Endodermal cell (in vitro differentiated cells): ENCODE data around the gene RALGPS1. TPM values are rescaled to one million over a fixed set of nuclear protein-coding genes. Genes with fewer than 3 reads are reported as not detected.
A peak's percentile ranks its signal among the peaks of the same experiment; 100 is the strongest.

Experiments
- DNase-seq: peaks from one replicate; pipeline ENCODE4 v3.0.0-alpha.2; 2017
- H3K27ac ChIP-seq: 2 replicates; pipeline ENCODE4 v1.5.1; 2013; ENCODE audit warnings: mild to moderate bottlenecking, low read depth, low read length, moderate library complexity
- H3K27me3 ChIP-seq: 2 replicates; pipeline ENCODE4 v1.6.1; 2013; ENCODE audit warnings: mild to moderate bottlenecking, low read length, moderate library complexity; ENCODE audit not compliant: insufficient read depth, control insufficient read depth, poor library complexity, severe bottlenecking
- H3K36me3 ChIP-seq: 2 replicates; pipeline ENCODE4 v1.7.0; 2013; ENCODE audit warnings: mild to moderate bottlenecking, low read length, moderate library complexity; ENCODE audit not compliant: control insufficient read depth, insufficient read depth
- H3K4me1 ChIP-seq: one replicate; pipeline ENCODE4 v1.7.0; 2013; ENCODE audit warnings: low read length; ENCODE audit not compliant: control insufficient read depth, insufficient read depth
- H3K4me3 ChIP-seq: 2 replicates; pipeline ENCODE4 v1.5.1; 2013; ENCODE audit warnings: mild to moderate bottlenecking, low read length, moderate library complexity
- H3K9ac ChIP-seq: 2 replicates; pipeline ENCODE4 v1.6.1; 2013; ENCODE audit warnings: mild to moderate bottlenecking, low read length, moderate library complexity; ENCODE audit not compliant: poor library complexity, severe bottlenecking; ENCODE audit errors: extremely low read depth
- H3K9me3 ChIP-seq: 2 replicates; pipeline ENCODE4 v1.6.1; 2013; ENCODE audit warnings: mild to moderate bottlenecking, low read length, moderate library complexity; ENCODE audit not compliant: control insufficient read depth
- H3K27ac Mint-ChIP-seq: 2 replicates; pipeline ENCODE4 v1.8.0; 2020; ENCODE audit warnings: mixed read lengths
- H3K27me3 Mint-ChIP-seq: 2 replicates; pipeline ENCODE4 v1.8.0; 2021; ENCODE audit warnings: mild to moderate bottlenecking, mixed read lengths; ENCODE audit not compliant: insufficient read depth
- H3K36me3 Mint-ChIP-seq: 2 replicates; pipeline ENCODE4 v1.8.0; 2020; ENCODE audit warnings: low read depth, mixed read lengths
- H3K4me1 Mint-ChIP-seq: 2 replicates; pipeline ENCODE4 v1.8.0; 2020; ENCODE audit warnings: mixed read lengths
- H3K4me3 Mint-ChIP-seq: 2 replicates; pipeline ENCODE4 v1.8.0; 2020; ENCODE audit warnings: mild to moderate bottlenecking, moderate library complexity, mixed read lengths
- H3K9me3 Mint-ChIP-seq: 2 replicates; pipeline ENCODE4 v1.8.0; 2020; ENCODE audit warnings: mild to moderate bottlenecking, mixed read lengths
- WGBS, 2 experiments: methylation state at CpG; one replicate each; pipeline versions ENCODE4 v1.1.5 to v1.1.7; 2013; ENCODE audit warnings: missing lambda C conversion rate in 2 of 2, mixed read lengths in 1 of 2; ENCODE audit not compliant: insufficient coverage in 1 of 2, insufficient read length in 1 of 2; 5-methylcytosine and 5-hydroxymethylcytosine counted together
- total RNA-seq, 2 donors: library from RNA; stranded (reverse); fragmentation: NEBNext Ultra II Directional in 1 of 2; extraction: Animal tissue kit (Norgen Biotek cat#: 25700) in 1 of 2; gene quantifications; 2 replicates in 1 of 2; 3 replicates in 1 of 2; pipeline ENCODE4 v1.2.1, GENCODE V29; 2021
- TF ChIP-seq, protein P1 (sequence below): fragments of 200-600 bp; sonication (generic); conservative IDR thresholded peaks from 2 replicates; pipeline ENCODE4 v1.5.0; 2021; ENCODE audit warnings: antibody characterized with exemption, mild to moderate bottlenecking

RALGPS1 gene
- total RNA-seq, 2 donors from 2014 or later, result 23.3 to 25.0 TPM

DNA sequence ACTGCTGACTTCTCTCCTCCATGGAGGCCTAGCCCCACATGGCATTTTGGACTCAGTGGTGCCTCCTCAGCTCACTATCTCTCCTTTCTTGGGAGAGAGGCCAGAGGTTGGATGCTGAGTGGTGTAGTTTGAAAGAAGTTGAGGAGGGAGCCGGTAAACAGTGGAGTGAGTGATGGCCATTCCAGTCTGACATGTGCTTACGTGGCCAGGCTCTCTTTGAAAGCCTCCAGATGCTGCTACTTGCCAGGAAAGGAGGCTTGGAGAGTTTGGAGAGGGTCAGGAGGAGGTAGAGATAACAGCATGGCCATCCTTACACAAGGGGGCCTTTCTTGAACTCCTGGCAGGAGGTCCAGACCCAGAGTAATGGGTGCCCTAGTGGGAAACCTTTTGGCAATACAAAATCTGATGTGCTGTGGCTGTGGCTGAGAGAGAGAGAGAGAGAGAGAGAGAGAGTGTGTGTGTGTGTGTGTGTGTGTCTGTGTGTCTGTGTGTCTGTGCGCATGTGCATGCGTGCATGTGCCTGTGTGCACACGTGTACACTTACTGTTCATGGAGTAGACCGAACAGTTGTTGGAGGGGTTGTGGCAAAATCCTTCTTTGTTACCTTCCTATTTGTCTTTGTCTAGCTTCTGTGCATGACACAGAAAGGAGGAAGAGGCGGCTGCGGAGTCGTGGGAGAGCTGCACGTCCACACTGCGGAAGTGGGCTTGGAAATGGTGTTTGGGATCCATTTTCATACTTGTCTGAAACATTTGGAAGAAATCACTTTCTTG, 37.8 kb downstream of the RALGPS1 start:
- DNase-seq, result no peak

DNA sequence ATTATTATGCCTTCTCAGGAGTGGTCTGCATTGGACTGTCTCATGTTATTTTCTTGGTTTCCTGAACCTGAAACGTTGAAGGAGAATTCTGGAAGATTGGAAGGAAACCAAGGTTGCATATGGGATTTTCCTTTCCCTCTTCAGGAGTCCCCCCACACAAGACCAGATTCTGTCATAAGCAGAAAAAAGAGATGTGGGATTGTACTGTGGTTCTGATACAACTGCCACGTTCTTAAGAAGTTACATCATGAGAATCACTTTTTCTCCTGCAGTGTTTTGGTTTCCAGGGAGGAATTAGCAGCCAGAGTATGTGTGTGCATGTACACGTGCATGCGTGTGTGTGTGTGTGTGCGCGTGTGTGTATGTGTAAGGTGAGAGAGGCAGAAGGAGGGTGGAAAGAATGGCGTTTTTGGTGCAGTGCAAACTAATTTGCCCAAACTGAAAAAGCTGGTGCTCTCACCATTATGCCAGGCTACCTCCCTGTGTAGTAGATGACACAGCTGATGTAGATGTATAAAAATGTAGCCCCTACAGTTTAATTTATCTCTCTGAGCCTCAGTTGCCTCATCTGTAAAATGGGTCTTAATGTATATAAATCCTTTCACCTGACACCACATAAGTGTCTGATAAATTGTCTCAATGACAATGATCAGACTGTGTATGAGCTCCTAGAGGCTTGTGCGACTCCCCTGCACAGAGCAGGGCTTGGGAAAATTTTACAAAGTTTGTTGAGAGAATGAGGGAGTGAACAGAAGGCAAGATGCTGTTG, 38.6 kb downstream of the RALGPS1 start:
- Mint-ChIP-seq H3K36me3 (no peaks in the 10 kb centered on the region), H3K27ac (no peak overlapping the region), H3K27me3 (no peaks in the 10 kb centered on the region), H3K9me3 (no peaks in the 10 kb centered on the region), H3K4me3 (no peak overlapping the region), H3K4me1 (peaks cover 22% of the 10 kb centered on the region)
- TF ChIP-seq, protein P1, sequence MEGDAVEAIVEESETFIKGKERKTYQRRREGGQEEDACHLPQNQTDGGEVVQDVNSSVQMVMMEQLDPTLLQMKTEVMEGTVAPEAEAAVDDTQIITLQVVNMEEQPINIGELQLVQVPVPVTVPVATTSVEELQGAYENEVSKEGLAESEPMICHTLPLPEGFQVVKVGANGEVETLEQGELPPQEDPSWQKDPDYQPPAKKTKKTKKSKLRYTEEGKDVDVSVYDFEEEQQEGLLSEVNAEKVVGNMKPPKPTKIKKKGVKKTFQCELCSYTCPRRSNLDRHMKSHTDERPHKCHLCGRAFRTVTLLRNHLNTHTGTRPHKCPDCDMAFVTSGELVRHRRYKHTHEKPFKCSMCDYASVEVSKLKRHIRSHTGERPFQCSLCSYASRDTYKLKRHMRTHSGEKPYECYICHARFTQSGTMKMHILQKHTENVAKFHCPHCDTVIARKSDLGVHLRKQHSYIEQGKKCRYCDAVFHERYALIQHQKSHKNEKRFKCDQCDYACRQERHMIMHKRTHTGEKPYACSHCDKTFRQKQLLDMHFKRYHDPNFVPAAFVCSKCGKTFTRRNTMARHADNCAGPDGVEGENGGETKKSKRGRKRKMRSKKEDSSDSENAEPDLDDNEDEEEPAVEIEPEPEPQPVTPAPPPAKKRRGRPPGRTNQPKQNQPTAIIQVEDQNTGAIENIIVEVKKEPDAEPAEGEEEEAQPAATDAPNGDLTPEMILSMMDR, result no peak
- no peak overlapping the region for H3K27ac ChIP-seq
- H3K4me1 ChIP-seq, result peaks cover 11% of the 10 kb centered on the region
- WGBS, 2 experiments, result 96 to 100% methylated on average over 5 to 8 of the region's 8 CpGs
- no peaks in the 10 kb centered on the region for H3K9me3 ChIP-seq
- H3K36me3 ChIP-seq, result no peaks in the 10 kb centered on the region
- no peak for DNase-seq
- no peak overlapping the region for H3K9ac ChIP-seq
- H3K4me3 ChIP-seq, result no peak overlapping the region
- no peaks in the 10 kb centered on the region for H3K27me3 ChIP-seq

More for the DNA sequence above, 37.8 kb downstream of the RALGPS1 start:
- no peak overlapping the region for H3K4me3 Mint-ChIP-seq
- no peak overlapping the region for H3K27ac Mint-ChIP-seq
- Histone ChIP-seq H3K9ac (no peak overlapping the region), H3K36me3 (no peaks in the 10 kb centered on the region), H3K4me1 (peaks cover 11% of the 10 kb centered on the region), H3K27ac (no peak overlapping the region), H3K4me3 (no peak overlapping the region), H3K27me3 (no peaks in the 10 kb centered on the region), H3K9me3 (no peaks in the 10 kb centered on the region)
- peaks cover 27% of the 10 kb centered on the region for H3K4me1 Mint-ChIP-seq
- H3K36me3 Mint-ChIP-seq, result no peaks in the 10 kb centered on the region
- 90 to 97% methylated on average over 8 to 11 of the region's 11 CpGs for WGBS, 2 experiments
- no peaks in the 10 kb centered on the region for H3K9me3 Mint-ChIP-seq
- TF ChIP-seq, protein P1, result no peak
- no peaks in the 10 kb centered on the region for H3K27me3 Mint-ChIP-seq

DNA sequence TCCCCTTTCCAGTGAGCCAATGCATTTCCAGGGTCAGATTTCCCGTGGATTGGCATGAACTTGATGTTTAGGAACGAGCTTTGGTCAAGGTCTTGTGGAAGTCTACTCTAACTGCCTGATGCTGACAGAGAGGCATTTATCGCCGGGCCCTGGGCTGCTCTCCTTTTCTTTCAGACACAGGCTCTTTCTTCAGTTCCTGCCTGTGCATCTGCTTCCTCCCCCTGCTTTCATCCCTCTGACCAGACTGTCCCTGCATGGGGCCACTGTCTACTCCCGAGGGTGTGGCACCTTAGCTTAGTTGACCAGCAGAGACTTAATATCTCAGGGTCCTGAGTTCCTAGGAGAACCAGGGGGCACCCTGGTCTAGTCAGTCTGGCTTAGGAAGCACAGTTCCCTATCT, 41.2 kb downstream of the RALGPS1 start:
- no peak overlapping the region for H3K27ac Mint-ChIP-seq
- H3K4me3 ChIP-seq, result no peak overlapping the region
- 85 to 86% methylated on average over 5 of the region's 5 CpGs for WGBS, 2 experiments

More for the DNA sequence above, 41.2 kb downstream of the RALGPS1 start:
- Mint-ChIP-seq H3K27me3 (peaks cover 11% of the 10 kb centered on the region), H3K4me1 (peaks cover 32% of the 10 kb centered on the region), H3K36me3 (no peaks in the 10 kb centered on the region), H3K4me3 (no peak overlapping the region), H3K9me3 (no peaks in the 10 kb centered on the region)
- no peaks in the 10 kb centered on the region for H3K9me3 ChIP-seq
- H3K27ac ChIP-seq, result peak overlapping the region; percentile 41
- H3K9ac ChIP-seq, result no peak overlapping the region
- no peaks in the 10 kb centered on the region for H3K36me3 ChIP-seq
- H3K27me3 ChIP-seq, result peaks cover 3% of the 10 kb centered on the region
- peaks cover 11% of the 10 kb centered on the region for H3K4me1 ChIP-seq
- TF ChIP-seq, protein P1, result no peak
- no peak for DNase-seq
